Ishikawa (cell line): Measurements from ENCODE around the gene GART.

Experiments used
- CEBPB ChIP-seq: IDR thresholded peaks from 2 replicates; pipeline ENCODE4 v1.6.1; 2012
- CREB1 ChIP-seq: IDR thresholded peaks from 2 replicates; pipeline ENCODE4 v1.6.1; 2012; ENCODE audit warnings: low read depth
- EGR1 ChIP-seq: IDR thresholded peaks from 2 replicates; pipeline ENCODE4 v1.6.1; 2012
- EP300 ChIP-seq: IDR thresholded peaks from 2 replicates; pipeline ENCODE4 v1.6.1; 2012; ENCODE audit warnings: borderline replicate concordance
- MAX ChIP-seq: IDR thresholded peaks from 2 replicates; pipeline ENCODE4 v1.6.1; 2012
- RAD21 ChIP-seq: IDR thresholded peaks from 2 replicates; pipeline ENCODE4 v1.6.1; 2012; ENCODE audit warnings: low read depth
- REST ChIP-seq: IDR thresholded peaks from 2 replicates; pipeline ENCODE4 v1.6.1; 2012; ENCODE audit warnings: low read depth, mild to moderate bottlenecking
- TAF1 ChIP-seq: IDR thresholded peaks from 2 replicates; pipeline ENCODE4 v1.6.1; 2012; ENCODE audit warnings: low read depth, mild to moderate bottlenecking
- TCF12 ChIP-seq: IDR thresholded peaks from 2 replicates; pipeline ENCODE4 v1.6.1; 2012; ENCODE audit warnings: low read depth
- TEAD4 ChIP-seq: IDR thresholded peaks from 2 replicates; pipeline ENCODE4 v1.6.1; 2012
- USF1 ChIP-seq: IDR thresholded peaks from 2 replicates; pipeline ENCODE4 v1.6.1; 2012
- YY1 ChIP-seq: IDR thresholded peaks from 2 replicates; pipeline ENCODE4 v1.6.1; 2012; ENCODE audit warnings: low read depth
- ZBTB7A ChIP-seq: IDR thresholded peaks from 2 replicates; pipeline ENCODE4 v1.6.1; 2012; ENCODE audit warnings: low read depth

- TF ChIP-seq EP300 (no peak), REST (no peak), EGR1 (no peak), YY1 (no peak), RAD21 (no peak), TEAD4 (no peak), ZBTB7A (no peak), TAF1 (no peak), CREB1 (no peak), MAX (no peak), TCF12 (no peak), USF1 (no peak), CEBPB (no peak)
These were observed 42.5 kb upstream of the GART start for GRCh38 chr21:33584455-33584854.
